HepG2 (cell line): ENCODE measurements around the gene YIF1A. TPM values are rescaled to one million over a fixed set of nuclear protein-coding genes. Genes with fewer than 3 reads are reported as not detected.
A peak's percentile ranks its signal among the peaks of the same experiment; 100 is the strongest.

Source experiments
- AKNA ChIP-seq: sonication (generic); formaldehyde crosslinking; IDR thresholded peaks from 2 replicates; pipeline ENCODE4 v1.4.0; 2020; ENCODE audit warnings: missing genetic modification reagents, borderline replicate concordance
- ATAD3A ChIP-seq: sonication (generic); formaldehyde crosslinking; IDR thresholded peaks from 2 replicates; pipeline ENCODE4 v1.4.0; 2020; ENCODE audit warnings: missing genetic modification reagents
- CREB1 ChIP-seq, 2 experiments: fragments of 450-650 bp in 1 of 2; IDR thresholded peaks; 2 replicates each; pipeline ENCODE4 v1.6.1; 2016 to 2017; ENCODE audit warnings: control low read depth in 1 of 2, mild to moderate bottlenecking in 1 of 2, missing compliant biosample characterization in 1 of 2, missing genetic modification characterization in 1 of 2
- FOXO1 ChIP-seq: sonication (generic); formaldehyde crosslinking; IDR thresholded peaks from 2 replicates; pipeline ENCODE4 v1.4.0; 2020; ENCODE audit warnings: missing genetic modification reagents
- HES4 ChIP-seq: sonication (generic); formaldehyde crosslinking; IDR thresholded peaks from 2 replicates; pipeline ENCODE4 v1.9.0; 2021; ENCODE audit warnings: mild to moderate bottlenecking, missing genetic modification reagents, borderline replicate concordance
- HMG20B ChIP-seq: conservative IDR thresholded peaks from 2 replicates; pipeline ENCODE4 v1.6.1; 2016; ENCODE audit warnings: missing genetic modification reagents, missing compliant biosample characterization
- HNF4A ChIP-seq: sonication (generic); formaldehyde crosslinking; IDR thresholded peaks from 2 replicates; pipeline ENCODE4 v1.4.0; 2020; ENCODE audit warnings: missing genetic modification reagents
- HOXA5 ChIP-seq: sonication (generic); formaldehyde crosslinking; IDR thresholded peaks from 2 replicates; pipeline ENCODE4 v1.4.0; 2020; ENCODE audit warnings: missing genetic modification reagents
- JUND ChIP-seq: sonication (generic); formaldehyde crosslinking; IDR thresholded peaks from 2 replicates; pipeline ENCODE4 v1.8.0; 2022; ENCODE audit warnings: mild to moderate bottlenecking, missing genetic modification reagents
- KLF11 ChIP-seq: IDR thresholded peaks from 2 replicates; pipeline ENCODE4 v1.6.1; 2016; ENCODE audit warnings: missing compliant biosample characterization
- LCORL ChIP-seq, 2 experiments: fragments of 450-650 bp in 1 of 2; sonication (generic) in 1 of 2; formaldehyde crosslinking in 1 of 2; IDR thresholded peaks; 2 replicates each; pipeline versions ENCODE4 v1.5.0 to v1.6.1; 2017 to 2020; ENCODE audit warnings: antibody characterized with exemption in 1 of 2, missing genetic modification reagents in 1 of 2
- MATR3 ChIP-seq: sonication (generic); formaldehyde crosslinking; IDR thresholded peaks from 2 replicates; pipeline ENCODE4 v1.4.0; 2020; ENCODE audit warnings: missing genetic modification reagents
- MBNL3 ChIP-seq: fragments of 250-450 bp; sonication (Bioruptor Pico); conservative IDR thresholded peaks from 2 replicates; pipeline ENCODE4 v1.8.0; 2022; ENCODE audit warnings: mild to moderate bottlenecking, inconsistent platforms
- MXD4 ChIP-seq: IDR thresholded peaks from 2 replicates; pipeline ENCODE4 v1.6.1; 2016; ENCODE audit warnings: mild to moderate bottlenecking, missing biosample characterization, missing genetic modification reagents
- NFATC3 ChIP-seq: sonication (generic); formaldehyde crosslinking; IDR thresholded peaks from 2 replicates; pipeline ENCODE4 v1.5.1; 2020; ENCODE audit warnings: mild to moderate bottlenecking, missing genetic modification reagents
- NONO ChIP-seq, 2 experiments: fragments of 450-650 bp in 1 of 2; sonication (generic) in 1 of 2; formaldehyde crosslinking in 1 of 2; IDR thresholded peaks in 1 of 2; conservative IDR thresholded peaks in 1 of 2; 2 replicates each; pipeline versions ENCODE4 v1.6.1 to v1.8.0; 2017 to 2022; ENCODE audit warnings: mild to moderate bottlenecking in 1 of 2, missing genetic modification reagents in 1 of 2, moderate library complexity in 1 of 2
- SMC3 ChIP-seq: IDR thresholded peaks from 2 replicates; pipeline ENCODE4 v1.6.1; 2011; ENCODE audit warnings: low read length, improper control_type of control experiment
- THRA ChIP-seq: sonication (generic); formaldehyde crosslinking; IDR thresholded peaks from 2 replicates; pipeline ENCODE4 v1.4.0; 2020; ENCODE audit warnings: missing genetic modification reagents, borderline replicate concordance
- ZC3H4 ChIP-seq: sonication (generic); formaldehyde crosslinking; IDR thresholded peaks from 2 replicates; pipeline ENCODE4 v1.4.0; 2020; ENCODE audit warnings: missing genetic modification reagents, borderline replicate concordance
- ZFY ChIP-seq: sonication (generic); formaldehyde crosslinking; IDR thresholded peaks from 2 replicates; pipeline ENCODE4 v1.4.0; 2020; ENCODE audit warnings: missing genetic modification reagents
- ZNF263 ChIP-seq: sonication (generic); formaldehyde crosslinking; IDR thresholded peaks from 2 replicates; pipeline ENCODE4 v1.4.0; 2020; ENCODE audit warnings: missing genetic modification reagents
- ZNF556 ChIP-seq: sonication (generic); formaldehyde crosslinking; IDR thresholded peaks from 2 replicates; pipeline ENCODE4 v1.4.0; 2020; ENCODE audit warnings: mild to moderate bottlenecking, missing genetic modification reagents, borderline replicate concordance
- ZNF569 ChIP-seq: sonication (generic); formaldehyde crosslinking; IDR thresholded peaks from 2 replicates; pipeline ENCODE4 v1.5.0; 2020; ENCODE audit warnings: mild to moderate bottlenecking, missing genetic modification reagents, moderate library complexity, borderline replicate concordance
- ZNF615 ChIP-seq: sonication (generic); formaldehyde crosslinking; IDR thresholded peaks from 2 replicates; pipeline ENCODE4 v1.5.0; 2020; ENCODE audit warnings: mild to moderate bottlenecking, missing genetic modification reagents, borderline replicate concordance
- ZSCAN21 ChIP-seq: sonication (generic); formaldehyde crosslinking; IDR thresholded peaks from 2 replicates; pipeline ENCODE4 v1.8.0; 2022; ENCODE audit warnings: mild to moderate bottlenecking, missing genetic modification reagents, moderate library complexity, borderline replicate concordance
- polyA plus RNA-seq, 8 experiments: library from polyadenylated mRNA; depleted of rRNA in 3 of 8; stranded (reverse) in 7 of 8; unstranded in 1 of 8; fragments of >200 nt; fragmentation: Illumina TruSeq in 4 of 8; extraction: Trizol in 4 of 8; gene quantifications; 2 replicates each; pipeline versions ENCODE4 v1.2.1 to v1.2.3, GENCODE V29; 2011 to 2016; ENCODE audit warnings: low read depth in 4 of 8, missing spikeins in 1 of 8, mixed read lengths in 1 of 8; ENCODE audit not compliant: insufficient read depth in 1 of 8
- total RNA-seq, 5 experiments: library from RNA; depleted of rRNA; stranded (reverse); fragments of >200 nt; fragmentation: Illumina TruSeq; extraction: Trizol; gene quantifications; 2 replicates each; pipeline ENCODE4 v1.2.3, GENCODE V29; 2016; ENCODE audit warnings: low read depth in 1 of 5

Gene YIF1A
- total and polyA plus RNA-seq, 2 of the 13 experiments (the other 11 are each of a cell fraction or from before 2014, with no cell fraction given), result 133 to 145 TPM

- no peak for TF ChIP-seq MATR3 (CRISPR knock-in tag)
- TF ChIP-seq ZFY, result peak; percentile 79
- no peak for TF ChIP-seq ZC3H4 (CRISPR knock-in tag)
- 0 out of 2 replicates have a peak, but pooled peaks have one; percentile 48 for TF ChIP-seq MXD4 (CRISPR knock-in tag)
- no peak for TF ChIP-seq HOXA5 (CRISPR knock-in tag)
- no peak for TF ChIP-seq CREB1 (IDR thresholded peaks at IDR 0.05)
- no peak for TF ChIP-seq CREB1 (CRISPR knock-in tag; IDR thresholded peaks at IDR 0.05)
- no peak for TF ChIP-seq JUND (CRISPR knock-in tag)
- no peak for TF ChIP-seq FOXO1 (CRISPR knock-in tag)
- TF ChIP-seq NONO (IDR thresholded peaks at IDR 0.05), result no peak
- 0 out of 2 replicates have a peak, but pooled peaks have one; percentile 36 for TF ChIP-seq NONO (CRISPR knock-in tag; conservative IDR thresholded peaks at IDR 0.05)
- no peak for TF ChIP-seq SMC3
- no peak for TF ChIP-seq ZNF569 (CRISPR knock-in tag)
- TF ChIP-seq HMG20B, result no peak
- TF ChIP-seq ZSCAN21 (CRISPR knock-in tag), result 0 out of 2 replicates have a peak, but pooled peaks have one; percentile 59
- no peak for TF ChIP-seq HES4 (CRISPR knock-in tag)
- TF ChIP-seq HNF4A (CRISPR knock-in tag), result peak; percentile 77
- no peak for TF ChIP-seq ZNF556
- TF ChIP-seq MBNL3 (CRISPR knock-in tag), result no peak
- TF ChIP-seq AKNA (CRISPR knock-in tag), result no peak
- no peak for TF ChIP-seq KLF11 (CRISPR knock-in tag)
- no peak for TF ChIP-seq LCORL (IDR thresholded peaks at IDR 0.05)
- peak; percentile 79 for TF ChIP-seq LCORL (CRISPR knock-in tag; IDR thresholded peaks at IDR 0.05)
- no peak for TF ChIP-seq ZNF615
- TF ChIP-seq ATAD3A, result no peak
- TF ChIP-seq ZNF263 (CRISPR knock-in tag), result no peak
- TF ChIP-seq THRA (CRISPR knock-in tag), result 0 out of 2 replicates have a peak, but pooled peaks have one; percentile 21
- no peak for TF ChIP-seq NFATC3 (CRISPR knock-in tag)
These were observed 24.6 kb upstream of the YIF1A start (continued) for GRCh38 chr11:66313321-66314185.
